Superior temporal gyrus (tissue), 1 donor: ENCODE measurements around the gene TIMM44.
"Not testable (repeated sequence)": the region's sequence is repeated elsewhere in the genome, so short reads cannot be mapped to it uniquely, and the experiment has no call there.

ENCODE experiments used
- DNase-seq: peaks from one replicate; pipeline ENCODE4 v3.0.0-alpha.2; 2016; ENCODE audit errors: extremely low spot score

The TIMM44 gene

GRCh38 chr19:7944177-7944761, 803 bp upstream of the TIMM44 start:
- DNase-seq: peak; percentile 97

GRCh38 chr19:7942981-7943443, 454 bp downstream of the TIMM44 start:
- DNase-seq: no peak

DNA sequence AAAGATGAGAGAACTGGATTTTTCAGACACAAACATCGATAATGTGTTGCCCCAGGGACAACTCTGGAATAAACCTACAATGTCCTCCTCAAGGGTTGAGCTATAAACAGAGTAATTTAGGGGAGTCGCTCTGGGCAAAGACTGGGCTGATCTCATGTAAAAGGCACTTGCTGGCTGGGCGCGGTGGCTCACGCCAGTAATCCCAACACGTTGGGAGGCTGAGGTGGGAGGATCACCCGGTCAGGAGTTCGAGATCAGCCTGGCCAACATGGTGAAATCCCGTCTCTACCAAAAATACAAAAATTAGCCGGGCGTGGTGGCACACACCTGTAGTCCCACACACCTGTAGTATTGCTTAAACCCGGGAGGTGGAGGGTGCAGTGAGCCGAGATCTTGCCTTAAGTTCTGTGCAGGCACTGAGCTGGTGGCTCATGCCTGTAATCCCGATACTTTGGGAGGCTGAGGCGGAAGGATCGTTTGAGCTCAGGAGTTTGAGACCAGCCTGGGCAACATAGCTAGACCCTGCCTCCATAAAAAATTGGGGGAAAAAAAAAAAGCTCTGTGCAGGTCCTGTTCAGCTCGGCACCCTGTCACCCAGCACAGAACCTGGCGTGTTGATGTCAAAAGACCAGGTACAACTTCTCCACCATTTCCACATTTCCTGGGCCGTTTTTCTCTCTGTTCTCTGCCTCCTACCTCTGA, 1.4 kb downstream of the TIMM44 start:
- no peak for DNase-seq

- no peak for DNase-seq
Measured at GRCh38 chr19:7940841-7941240, 2.6 kb downstream of the TIMM44 start.

DNA sequence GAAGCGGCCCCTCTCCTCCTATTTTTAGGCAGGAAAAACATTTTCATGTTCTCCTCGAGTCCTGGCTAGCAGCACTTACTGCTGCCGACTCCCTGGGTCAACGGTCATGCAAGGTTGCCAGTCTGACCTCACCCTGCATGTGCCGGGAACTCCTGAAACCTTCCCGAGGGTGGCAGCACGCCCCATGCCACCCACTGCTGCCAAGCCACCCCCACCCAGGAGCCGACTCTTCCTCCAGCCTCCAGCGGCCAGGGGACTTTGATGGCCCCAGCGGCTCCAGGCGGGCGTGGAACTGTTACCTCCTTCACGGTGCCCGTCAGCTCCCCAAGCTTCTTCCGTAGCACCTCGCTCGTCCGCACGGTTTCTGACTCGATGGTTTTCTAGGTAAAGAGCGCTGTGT, 8.7 kb downstream of the TIMM44 start:
- DNase-seq: no peak

- no peak for DNase-seq
Measured at GRCh38 chr19:7933828-7934725, 9.4 kb downstream of the TIMM44 start.

- no peak for DNase-seq
Measured at GRCh38 chr19:7933411-7933810, 10.1 kb downstream of the TIMM44 start.

GRCh38 chr19:7932930-7933300, 10.6 kb downstream of the TIMM44 start:
- DNase-seq: no peak

GRCh38 chr19:7932276-7932929, 11.1 kb downstream of the TIMM44 start:
- no peak for DNase-seq

- DNase-seq: no peak
Measured at GRCh38 chr19:7931221-7932061, 12.0 kb downstream of the TIMM44 start.

- DNase-seq: no peak
Measured at GRCh38 chr19:7930765-7931164, 12.7 kb downstream of the TIMM44 start.

GRCh38 chr19:7930030-7930429, 13.4 kb downstream of the TIMM44 start:
- not testable (repeated sequence) for DNase-seq

GRCh38 chr19:7928741-7929701, 14.4 kb downstream of the TIMM44 start:
- peak; percentile 50 for DNase-seq

DNA sequence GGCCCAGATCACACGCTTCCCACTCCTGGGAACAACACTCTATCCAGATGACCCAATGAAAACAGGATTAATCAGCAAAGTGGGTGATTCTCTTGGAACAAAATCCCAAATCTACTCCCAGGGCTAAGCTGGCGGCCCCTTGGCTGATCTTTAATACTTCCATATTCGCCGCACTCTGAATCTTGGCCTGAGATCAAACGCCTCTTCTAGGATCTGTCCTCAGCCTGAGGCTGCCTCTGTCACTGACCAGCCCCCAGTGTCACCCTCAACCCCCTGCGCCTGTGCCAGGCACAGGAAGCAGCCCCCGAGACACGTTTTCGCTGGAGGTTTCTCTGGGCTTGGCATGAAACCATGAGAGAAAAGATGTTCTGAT, 15.1 kb downstream of the TIMM44 start:
- DNase-seq: no peak

DNA sequence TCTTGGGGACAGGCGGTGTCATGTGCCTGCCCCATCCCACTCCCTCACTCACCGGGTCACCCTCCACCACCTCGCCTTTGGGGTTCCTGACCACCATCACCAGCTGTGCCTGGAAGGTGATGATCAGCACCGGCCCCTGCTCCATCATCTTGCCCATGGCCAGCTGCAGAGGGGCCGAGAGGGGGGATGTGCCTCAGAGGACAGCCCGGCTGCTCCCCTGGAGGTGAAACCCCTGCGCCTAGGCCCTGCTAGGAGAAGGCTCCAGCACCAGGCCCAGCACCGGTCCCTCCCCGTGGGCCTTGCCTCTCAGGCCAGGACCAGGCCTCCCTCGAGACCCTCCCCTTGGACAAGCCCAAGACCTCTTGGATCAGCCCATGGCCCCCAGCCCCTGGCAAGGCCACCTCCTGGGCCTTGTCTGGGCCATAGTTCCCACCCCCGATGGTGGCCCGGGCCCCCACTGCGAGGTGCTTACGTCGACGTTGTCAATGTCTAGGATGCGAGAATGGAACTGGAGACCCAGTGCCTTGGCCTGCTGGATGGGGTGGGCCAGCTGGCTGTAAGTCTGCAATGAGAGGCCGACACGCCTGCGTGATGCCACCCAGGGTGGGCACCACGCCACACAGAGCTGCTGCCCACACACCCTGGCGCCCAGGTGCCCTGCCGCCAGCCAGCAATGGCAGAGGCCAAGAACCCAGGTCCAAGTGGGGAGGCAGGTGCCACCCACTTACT, 15.7 kb downstream of the TIMM44 start:
- DNase-seq: no peak

- no peak for DNase-seq
Measured at GRCh38 chr19:7926727-7927604, 16.5 kb downstream of the TIMM44 start.

DNA sequence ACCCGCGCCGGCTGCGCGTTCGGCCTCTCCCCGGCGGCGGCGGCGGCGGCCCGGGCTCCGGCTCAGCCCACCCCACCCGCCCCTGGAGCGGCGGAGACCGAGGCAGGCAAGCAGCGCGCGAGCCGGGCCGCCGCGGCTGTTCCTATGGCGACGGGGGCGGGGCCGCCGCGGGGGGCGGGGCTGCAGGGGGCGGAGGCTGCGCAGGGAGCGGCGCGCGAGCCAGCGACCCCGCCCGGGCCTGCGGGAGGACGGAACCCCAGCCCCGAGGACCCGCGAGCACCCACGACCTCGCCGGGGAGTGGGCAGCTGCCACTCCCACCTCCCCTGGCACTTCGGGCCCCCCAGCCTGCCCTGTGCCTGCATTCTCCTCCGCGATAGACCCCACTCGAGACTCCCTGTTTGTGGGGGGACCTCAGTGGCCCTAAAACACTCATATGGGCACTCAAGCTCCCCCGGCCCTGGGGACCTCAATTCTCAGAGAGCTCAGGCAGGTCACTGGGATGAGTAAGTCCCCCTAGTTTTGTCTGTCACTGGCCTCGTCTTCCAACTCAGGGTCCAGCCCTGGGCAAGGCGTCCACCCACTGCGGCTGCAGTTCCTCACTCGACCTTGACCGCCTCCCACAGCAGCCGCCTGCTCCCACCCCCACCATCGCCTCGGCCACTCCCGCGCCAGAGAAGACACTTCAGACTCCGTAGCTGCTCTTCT, 17.3 kb downstream of the TIMM44 start, which contains the start of gene CTXN1:
TSS of gene CTXN1 (minus strand) at position 115 of the 706 bp plus-strand sequence. CDS start 597 bp downstream, outside the sequence.
- DNase-seq: no peak
